ENCODE data around the gene SLC25A21.

Gene SLC25A21

DNA sequence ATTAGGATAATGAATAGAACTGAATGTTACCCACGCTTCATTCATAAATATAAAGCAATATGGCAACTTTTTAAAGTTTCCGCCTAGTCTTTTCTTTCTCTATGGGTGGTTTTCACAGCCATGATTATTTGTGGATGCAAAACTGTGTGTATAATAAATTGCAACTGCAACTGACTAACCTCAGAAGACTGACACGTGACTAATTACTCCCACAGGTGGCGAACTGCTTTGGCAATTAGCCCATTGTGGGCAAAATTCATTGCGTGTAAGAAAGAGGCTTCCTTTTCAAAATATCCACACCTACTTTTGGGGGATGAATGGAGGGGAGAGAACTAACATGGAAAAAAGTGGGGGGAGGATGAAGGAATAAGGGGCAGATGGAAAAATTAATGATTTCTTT, 79.0 kb downstream of the SLC25A21 start:
- TF ChIP-seq, protein P1, sequence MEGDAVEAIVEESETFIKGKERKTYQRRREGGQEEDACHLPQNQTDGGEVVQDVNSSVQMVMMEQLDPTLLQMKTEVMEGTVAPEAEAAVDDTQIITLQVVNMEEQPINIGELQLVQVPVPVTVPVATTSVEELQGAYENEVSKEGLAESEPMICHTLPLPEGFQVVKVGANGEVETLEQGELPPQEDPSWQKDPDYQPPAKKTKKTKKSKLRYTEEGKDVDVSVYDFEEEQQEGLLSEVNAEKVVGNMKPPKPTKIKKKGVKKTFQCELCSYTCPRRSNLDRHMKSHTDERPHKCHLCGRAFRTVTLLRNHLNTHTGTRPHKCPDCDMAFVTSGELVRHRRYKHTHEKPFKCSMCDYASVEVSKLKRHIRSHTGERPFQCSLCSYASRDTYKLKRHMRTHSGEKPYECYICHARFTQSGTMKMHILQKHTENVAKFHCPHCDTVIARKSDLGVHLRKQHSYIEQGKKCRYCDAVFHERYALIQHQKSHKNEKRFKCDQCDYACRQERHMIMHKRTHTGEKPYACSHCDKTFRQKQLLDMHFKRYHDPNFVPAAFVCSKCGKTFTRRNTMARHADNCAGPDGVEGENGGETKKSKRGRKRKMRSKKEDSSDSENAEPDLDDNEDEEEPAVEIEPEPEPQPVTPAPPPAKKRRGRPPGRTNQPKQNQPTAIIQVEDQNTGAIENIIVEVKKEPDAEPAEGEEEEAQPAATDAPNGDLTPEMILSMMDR (IDR thresholded peaks at IDR 0.05; ENCODE audit: extremely low read depth, insufficient read depth, missing control alignments), result no peak
- no peak for DNase-seq (ENCODE audit: low spot score)
- in situ Hi-C loops (cut with MboI; ENCODE audit: low pct_unique_long_range_greater_than_20kb, low sequenced_read_pairs, unreplicated experiment), result no loop called here

DNA sequence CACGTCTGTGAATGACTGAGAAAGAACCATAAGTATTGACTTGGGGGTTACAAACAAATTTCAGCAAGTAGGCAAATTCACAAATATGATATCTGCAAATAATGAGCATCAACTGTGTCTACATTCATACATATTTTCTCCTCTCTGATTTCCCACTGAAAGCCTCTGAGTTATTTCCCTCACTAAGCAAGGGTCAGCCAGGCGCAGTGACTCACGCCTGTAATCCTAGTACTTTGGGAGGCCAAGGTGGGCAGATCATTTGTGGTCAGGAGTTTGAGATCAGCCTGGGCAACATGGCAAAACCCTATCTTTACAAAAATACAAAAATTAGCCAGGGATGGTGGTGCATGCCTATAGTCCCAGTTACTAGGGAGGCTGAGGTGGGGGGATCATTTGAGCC, 80.8 kb downstream of the SLC25A21 start:
- in situ Hi-C loops (cut with MboI; ENCODE audit: low pct_unique_long_range_greater_than_20kb, low sequenced_read_pairs, unreplicated experiment), result no loop called here

DNA sequence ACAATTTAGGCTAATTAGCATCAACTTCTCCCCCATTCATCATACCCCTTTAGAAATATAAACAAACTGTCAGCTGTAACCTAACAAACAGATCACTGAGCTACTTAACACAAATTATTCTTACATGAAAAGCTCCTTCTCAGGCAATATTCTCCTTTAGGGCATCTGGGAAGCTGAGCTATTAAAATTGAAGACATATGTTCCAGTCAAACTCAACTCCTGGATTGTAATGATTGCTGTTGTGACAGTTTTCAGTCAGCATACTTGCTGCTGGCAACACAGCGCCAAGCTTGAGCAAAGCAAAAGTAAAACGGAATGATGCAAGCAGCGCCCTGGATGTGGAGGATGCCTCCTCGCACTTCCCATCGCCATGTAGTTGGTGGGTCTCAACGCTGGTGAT, 82.4 kb downstream of the SLC25A21 start:
- in situ Hi-C loops (cut with MboI; ENCODE audit: low pct_unique_long_range_greater_than_20kb, low sequenced_read_pairs, unreplicated experiment), result no loop called here
- TF ChIP-seq, protein P1 (IDR thresholded peaks at IDR 0.05; ENCODE audit: extremely low read depth, insufficient read depth, missing control alignments), result no peak
- DNase-seq (ENCODE audit: low spot score), result no peak

More for the DNA sequence above, 80.8 kb downstream of the SLC25A21 start:
- no peak for DNase-seq (ENCODE audit: low spot score)
- TF ChIP-seq, protein P1 (IDR thresholded peaks at IDR 0.05; ENCODE audit: extremely low read depth, insufficient read depth, missing control alignments), result no peak

DNA sequence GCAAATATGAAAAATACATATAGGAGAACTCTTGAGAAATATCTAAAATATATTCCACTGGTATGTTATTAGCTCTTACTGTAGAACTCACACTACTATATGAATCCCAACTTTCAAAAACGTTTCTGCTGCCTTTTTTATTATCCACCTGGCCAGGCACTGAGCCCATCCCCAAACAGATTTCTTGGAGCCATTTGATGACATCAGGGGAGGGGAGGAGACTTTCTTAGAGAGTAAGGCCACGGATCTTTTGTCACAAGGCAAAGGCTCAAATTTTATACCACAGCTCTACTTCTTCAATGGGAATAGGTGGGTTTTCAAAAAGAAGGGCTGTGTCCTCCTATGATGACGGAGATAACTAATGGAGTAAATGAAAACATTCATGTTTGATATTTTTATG, 83.0 kb downstream of the SLC25A21 start:
- in situ Hi-C loops (cut with MboI; ENCODE audit: low pct_unique_long_range_greater_than_20kb, low sequenced_read_pairs, unreplicated experiment), result no loop called here
- no peak for DNase-seq (ENCODE audit: low spot score)
- TF ChIP-seq, protein P1 (IDR thresholded peaks at IDR 0.05; ENCODE audit: extremely low read depth, insufficient read depth, missing control alignments), result no peak

DNA sequence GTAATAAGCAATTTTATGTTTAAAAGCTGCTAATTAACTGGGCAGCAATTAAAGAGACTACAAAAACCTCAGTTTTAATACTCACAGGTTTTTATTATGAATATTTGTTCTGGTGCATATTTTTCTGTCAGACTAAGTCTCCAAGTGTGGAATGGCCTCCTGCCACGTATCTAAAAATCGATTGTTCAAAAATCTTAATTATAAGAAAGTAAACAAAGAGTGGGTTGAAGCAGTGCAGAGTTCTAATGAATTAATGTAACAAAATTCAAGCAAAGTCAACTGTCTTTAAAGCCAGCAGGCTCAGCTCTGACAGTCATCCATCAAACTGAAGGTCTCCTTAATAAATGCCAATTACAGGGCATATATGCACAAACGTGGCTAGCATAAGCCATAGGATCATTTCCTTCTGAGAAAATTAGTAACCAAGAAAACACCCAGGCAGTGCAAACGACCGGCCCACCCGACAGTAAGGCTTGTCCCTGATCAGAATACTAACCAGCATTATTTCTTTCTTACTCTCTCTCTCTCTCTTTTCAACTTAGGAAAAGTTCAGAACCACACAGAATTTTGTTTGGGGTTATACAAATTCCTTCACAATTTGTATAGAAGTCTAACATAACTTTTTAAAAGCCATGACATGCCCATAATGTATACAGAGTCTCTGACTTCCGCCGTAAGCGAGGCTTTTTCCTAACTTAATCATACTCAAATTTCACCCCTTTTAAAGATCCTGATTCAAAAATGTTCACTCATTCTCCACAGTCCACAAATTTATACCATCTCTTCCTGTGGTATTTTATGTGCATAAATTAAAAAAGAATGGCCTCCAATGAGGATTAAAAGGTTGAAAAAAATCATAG, 83.8 kb downstream of the SLC25A21 start:
- TF ChIP-seq, protein P1 (IDR thresholded peaks at IDR 0.05; ENCODE audit: extremely low read depth, insufficient read depth, missing control alignments), result no peak
- no peak for DNase-seq (ENCODE audit: low spot score)
- in situ Hi-C loops (cut with MboI; ENCODE audit: low pct_unique_long_range_greater_than_20kb, low sequenced_read_pairs, unreplicated experiment), result no loop called here

DNA sequence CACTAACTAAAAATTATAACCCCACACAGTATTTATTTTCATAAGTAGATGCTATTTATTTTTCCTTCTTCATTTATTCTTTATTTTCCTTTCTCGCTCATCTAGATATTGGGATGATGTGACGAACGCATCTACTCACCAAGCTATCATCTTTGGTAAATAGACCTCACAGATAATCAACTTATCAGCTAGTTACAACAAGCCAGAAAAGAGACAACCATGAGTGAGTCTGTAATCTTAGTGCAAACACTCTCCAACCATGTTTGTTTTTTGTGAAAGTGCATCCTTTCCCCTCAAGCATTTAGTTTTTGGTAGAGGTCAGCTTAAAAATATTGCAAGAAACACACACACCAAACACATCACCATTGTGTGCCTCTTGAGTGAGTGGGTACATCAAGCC, 84.9 kb downstream of the SLC25A21 start:
- TF ChIP-seq, protein P1 (IDR thresholded peaks at IDR 0.05; ENCODE audit: extremely low read depth, insufficient read depth, missing control alignments), result no peak
- in situ Hi-C loops (cut with MboI; ENCODE audit: low pct_unique_long_range_greater_than_20kb, low sequenced_read_pairs, unreplicated experiment), result no loop called here
- DNase-seq (ENCODE audit: low spot score), result no peak
